GM23248 (cell line): ENCODE measurements around the gene HIPK3. TPM values are rescaled to one million over a fixed set of nuclear protein-coding genes. Genes with fewer than 3 reads are reported as not detected.
A peak's percentile ranks its signal among the peaks of the same experiment; 100 is the strongest.
"Not testable (repeated sequence)": the region's sequence is repeated elsewhere in the genome, so short reads cannot be mapped to it uniquely, and the experiment has no call there.

Experiments
- DNase-seq: peaks from one replicate; pipeline ENCODE4 v3.0.0-alpha.2; 2015
- H2AFZ ChIP-seq: fragments of 200-600 bp; sonication (generic); 2 replicates; pipeline ENCODE4 v1.6.1; 2016; ENCODE audit warnings: antibody characterized with exemption
- H3F3A ChIP-seq: fragments of 200-600 bp; sonication (generic); 2 replicates; pipeline ENCODE4 v1.6.1; 2016; ENCODE audit warnings: mild to moderate bottlenecking, antibody characterized with exemption, mixed run types; ENCODE audit not compliant: insufficient read depth
- H3K27ac ChIP-seq: fragments of 200-600 bp; sonication (generic); 2 replicates; pipeline ENCODE4 v1.5.1; 2016; ENCODE audit warnings: mild to moderate bottlenecking
- H3K27me3 ChIP-seq: fragments of 200-600 bp; sonication (generic); replicated peaks from 2 replicates; pipeline ENCODE4 v1.6.1; 2016; ENCODE audit warnings: mild to moderate bottlenecking; ENCODE audit not compliant: insufficient read depth
- H3K36me3 ChIP-seq: fragments of 200-600 bp; sonication (generic); 2 replicates; pipeline ENCODE4 v1.6.1; 2016; ENCODE audit warnings: low read depth, mild to moderate bottlenecking
- H3K4me1 ChIP-seq: fragments of 200-600 bp; sonication (generic); 2 replicates; pipeline ENCODE4 v1.6.1; 2016; ENCODE audit warnings: mild to moderate bottlenecking; ENCODE audit not compliant: insufficient read depth
- H3K4me2 ChIP-seq: fragments of 200-600 bp; sonication (generic); one replicate; pipeline ENCODE4 v1.6.1; 2016; ENCODE audit warnings: mild to moderate bottlenecking; ENCODE audit not compliant: unreplicated experiment
- H3K4me3 ChIP-seq: fragments of 200-600 bp; sonication (generic); 2 replicates; pipeline ENCODE4 v1.5.1; 2016; ENCODE audit warnings: mild to moderate bottlenecking
- H3K79me2 ChIP-seq: fragments of 200-600 bp; sonication (generic); 2 replicates; pipeline ENCODE4 v1.6.1; 2016; ENCODE audit warnings: mild to moderate bottlenecking; ENCODE audit not compliant: insufficient read depth
- H3K9ac ChIP-seq: fragments of 200-600 bp; sonication (generic); 2 replicates; pipeline ENCODE4 v1.6.1; 2016; ENCODE audit warnings: mild to moderate bottlenecking
- H3K9me2 ChIP-seq: fragments of 200-600 bp; sonication (generic); 2 replicates; pipeline ENCODE4 v1.6.1; 2016; ENCODE audit warnings: mixed run types, mild to moderate bottlenecking, moderate library complexity; ENCODE audit not compliant: insufficient read depth
- H3K9me3 ChIP-seq: fragments of 200-600 bp; sonication (generic); one replicate; pipeline ENCODE4 v1.6.1; 2017; ENCODE audit warnings: low read depth
- H4K20me1 ChIP-seq: fragments of 200-600 bp; sonication (generic); 2 replicates; pipeline ENCODE4 v1.6.0; 2016; ENCODE audit not compliant: insufficient read depth
- EZH2 ChIP-seq: fragments of 200-600 bp; sonication (generic); IDR thresholded peaks from 2 replicates; pipeline ENCODE4 v1.6.1; 2018; ENCODE audit warnings: antibody characterized with exemption, mild to moderate bottlenecking; ENCODE audit not compliant: insufficient read depth, poor library complexity, severe bottlenecking
- EZH2phosphoT487 ChIP-seq: fragments of 200-600 bp; sonication (generic); IDR thresholded peaks from 2 replicates; pipeline ENCODE4 v1.6.1; 2018; ENCODE audit warnings: antibody characterized with exemption, moderate library complexity, mild to moderate bottlenecking, low read depth; ENCODE audit not compliant: insufficient read depth
- WGBS, 2 experiments: methylation state at CpG; one replicate each; pipeline ENCODE4 v1.1.6; 2015 to 2017; ENCODE audit warnings: low lambda C conversion rate in 2 of 2, low coverage in 1 of 2; ENCODE audit errors: missing lambda C conversion rate in 2 of 2; 5-methylcytosine and 5-hydroxymethylcytosine counted together
- in situ Hi-C: fragments of 300-500 bp; cut with MboI; formaldehyde crosslinking; loops from 2 replicates; pipeline ENCODE4 v1.15.0; 2020
- polyA plus RNA-seq: library from polyadenylated mRNA; unstranded; fragments of >200 nt; fragmentation: Nextera tagmentation; extraction: Ambion mirVana; gene quantifications from 2 replicates; pipeline ENCODE4 v1.2.1, GENCODE V29; 2016
- total RNA-seq: library from RNA; depleted of rRNA; stranded (reverse); fragments of >200 nt; shearing (Covaris generic); gene quantifications from 2 replicates; pipeline ENCODE4 v1.2.3, GENCODE V29; 2014

Gene HIPK3
- total and polyA plus RNA-seq, 2 experiments from 2014 or later, result 17.8 to 82.9 TPM

DNA sequence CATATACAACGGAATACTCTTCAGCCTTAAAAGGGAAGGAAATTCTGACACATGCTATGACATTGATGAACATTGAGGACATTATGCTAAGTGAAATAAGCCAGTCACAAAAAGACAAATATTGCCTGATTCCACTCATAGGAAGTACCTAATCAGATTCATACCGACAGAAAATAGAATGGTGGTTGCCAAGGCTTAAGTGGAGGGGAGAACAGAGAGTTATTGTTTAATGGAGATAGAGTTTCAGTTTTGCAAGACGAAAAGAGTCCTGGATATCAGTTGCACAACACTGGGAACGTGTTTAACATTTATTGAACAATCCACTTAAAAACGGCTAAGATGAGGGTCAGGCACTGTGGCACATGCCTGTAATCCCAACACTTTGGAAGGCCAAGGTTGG, 45.6 kb upstream of the HIPK3 start:
- Histone ChIP-seq H3K36me3 (no peaks in the 10 kb centered on the region), H3K4me3 (no peak overlapping the region), H3K79me2 (no peaks in the 10 kb centered on the region), H3F3A (no peaks in the 10 kb centered on the region), H3K4me2 (no peak overlapping the region), H3K4me1 (no peaks in the 10 kb centered on the region), H2AFZ (no peak overlapping the region), H3K27me3 (no peaks in the 10 kb centered on the region), H3K27ac (no peak overlapping the region), H4K20me1 (no peaks in the 10 kb centered on the region), H3K9me3 (no peaks in the 10 kb centered on the region), H3K9me2 (no peaks in the 10 kb centered on the region), H3K9ac (no peak overlapping the region)
- no peak for DNase-seq
- no peak for TF ChIP-seq EZH2phosphoT487
- in situ Hi-C loops, result no loop called here
- 47 to 52% methylated on average over 5 of the region's 5 CpGs for WGBS, 2 experiments

DNA sequence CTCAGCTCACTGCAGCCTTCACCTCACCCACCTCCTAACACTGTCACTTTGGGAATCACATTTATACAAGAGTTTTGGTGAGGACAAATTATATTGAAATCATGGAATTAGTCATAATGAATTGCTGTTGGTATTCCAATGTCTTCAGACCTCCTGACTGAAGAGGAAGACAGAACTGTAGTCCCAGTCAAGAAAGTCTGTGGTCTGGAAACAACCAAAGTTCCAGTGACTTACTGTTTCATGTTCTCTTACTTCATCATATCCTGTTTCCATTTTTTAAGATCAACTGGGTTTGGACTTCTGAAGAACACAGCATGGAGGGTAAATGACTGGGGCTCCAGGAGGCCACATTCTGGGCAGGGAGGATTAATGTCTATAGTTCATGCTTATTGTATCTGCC, 43.0 kb upstream of the HIPK3 start:
- no peaks in the 10 kb centered on the region for H3K79me2 ChIP-seq
- TF ChIP-seq EZH2 (no peak), EZH2phosphoT487 (no peak)
- peak overlapping the region; percentile 41; the same call in 1 of the 2 replicates for H2AFZ ChIP-seq
- no peak overlapping the region for H3K27ac ChIP-seq
- H3F3A ChIP-seq, result no peaks in the 10 kb centered on the region
- no peaks in the 10 kb centered on the region for H3K9me2 ChIP-seq
- no peaks in the 10 kb centered on the region for H3K9me3 ChIP-seq
- no peak overlapping the region for H3K4me3 ChIP-seq
- H4K20me1 ChIP-seq, result no peaks in the 10 kb centered on the region
- in situ Hi-C loops, result no loop called here
- DNase-seq, result peak; percentile 40
- no peaks in the 10 kb centered on the region for H3K36me3 ChIP-seq
- no peak overlapping the region for H3K9ac ChIP-seq
- no peak overlapping the region for H3K4me2 ChIP-seq
- H3K4me1 ChIP-seq, result no peaks in the 10 kb centered on the region
- no peaks in the 10 kb centered on the region for H3K27me3 ChIP-seq

DNA sequence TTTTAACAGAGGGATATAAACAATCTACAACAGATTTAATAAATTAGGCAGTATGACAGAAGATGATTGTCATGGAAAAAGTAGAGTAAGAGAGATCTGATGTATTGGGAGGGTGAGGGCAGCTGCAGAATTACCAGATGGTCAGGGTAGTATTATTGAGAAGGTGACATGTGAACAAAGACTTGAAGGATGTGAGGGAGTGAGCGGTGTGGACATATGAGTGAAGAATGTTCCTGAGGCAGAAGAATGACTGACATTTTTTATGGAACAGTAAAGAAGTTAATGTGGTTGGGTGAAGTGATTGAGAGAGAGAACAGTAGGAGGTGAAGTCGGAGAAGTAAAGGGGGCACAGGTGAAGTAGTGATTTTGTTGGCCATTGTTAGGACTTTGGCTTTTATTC, 42.4 kb upstream of the HIPK3 start:
- TF ChIP-seq EZH2, result no peak
- Histone ChIP-seq H3K4me2 (no peak overlapping the region), H3K9me3 (no peaks in the 10 kb centered on the region), H4K20me1 (no peaks in the 10 kb centered on the region), H3K79me2 (no peaks in the 10 kb centered on the region), H2AFZ (no peak overlapping the region), H3K27ac (no peak overlapping the region), H3K4me3 (no peak overlapping the region), H3F3A (no peaks in the 10 kb centered on the region), H3K27me3 (no peaks in the 10 kb centered on the region), H3K36me3 (no peaks in the 10 kb centered on the region), H3K4me1 (no peaks in the 10 kb centered on the region), H3K9ac (no peak overlapping the region), H3K9me2 (no peaks in the 10 kb centered on the region)
- 64 to 70% methylated on average over 2 of the region's 2 CpGs for WGBS, 2 experiments
- no peak for DNase-seq
- in situ Hi-C loops, result no loop called here

DNA sequence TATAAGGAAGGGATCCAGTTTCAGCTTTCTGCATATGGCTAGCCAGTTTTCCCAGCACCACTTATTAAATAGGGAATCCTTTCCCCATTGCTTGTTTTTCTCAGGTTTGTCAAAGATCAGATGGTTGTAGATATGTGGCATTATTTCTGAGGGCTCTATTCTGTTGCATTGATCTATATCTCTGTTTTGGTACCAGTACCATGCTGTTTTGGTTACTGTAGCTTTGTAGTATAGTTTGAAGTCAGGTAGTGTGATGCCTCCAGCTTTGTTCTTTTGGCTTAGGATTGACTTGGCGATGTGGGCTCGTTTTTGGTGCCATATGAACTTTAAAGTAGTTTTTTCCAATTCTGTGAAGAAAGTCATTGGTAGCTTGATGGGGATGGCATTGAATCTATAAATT, 40.5 kb upstream of the HIPK3 start:
- 0% methylated on average over 2 of the region's 2 CpGs for WGBS, 2 experiments
- DNase-seq, H3K4me2 ChIP-seq, H3K9me3 ChIP-seq, H3K27ac ChIP-seq, H3K9me2 ChIP-seq, H2AFZ ChIP-seq, H3K9ac ChIP-seq, H3K36me3 ChIP-seq, H3F3A ChIP-seq, H4K20me1 ChIP-seq, in situ Hi-C loops, H3K27me3 ChIP-seq, H3K4me3 ChIP-seq, H3K79me2 ChIP-seq, H3K4me1 ChIP-seq: not testable (repeated sequence)

DNA sequence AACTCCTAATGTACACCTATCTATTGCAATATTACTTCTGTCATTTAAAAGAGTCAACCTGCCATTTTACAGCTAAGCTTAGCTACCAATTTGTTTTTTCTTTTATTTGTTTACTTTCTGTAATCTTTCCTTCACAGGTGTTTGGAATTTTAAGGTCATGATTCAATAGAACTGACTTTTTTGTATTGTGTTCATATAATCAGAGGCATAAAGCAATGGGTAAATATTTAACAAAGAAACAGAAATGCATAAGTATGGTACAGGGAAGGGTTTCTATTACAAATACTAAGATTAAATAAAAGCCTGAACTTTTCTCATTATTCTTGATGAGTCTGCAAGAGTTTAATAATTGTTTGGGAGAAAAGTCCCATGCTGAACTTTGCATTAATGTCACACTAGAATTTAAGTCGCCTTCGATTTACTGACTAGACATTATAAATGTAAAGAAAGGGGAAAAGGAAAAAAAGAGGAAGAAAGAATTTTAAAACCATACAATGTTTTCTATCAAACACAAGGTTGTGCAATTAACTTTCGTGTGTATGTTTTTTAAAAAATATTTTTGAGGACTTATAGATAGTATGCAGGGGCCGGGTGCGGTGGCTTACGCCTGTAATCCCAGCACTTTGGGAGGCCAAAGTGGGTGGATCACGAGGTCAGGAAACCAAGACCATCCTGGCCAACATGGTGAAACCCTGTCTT, 35.0 kb upstream of the HIPK3 start:
- Histone ChIP-seq H3K9ac (no peak overlapping the region), H3K36me3 (no peaks in the 10 kb centered on the region), H3K27me3 (no peaks in the 10 kb centered on the region), H3K9me2 (no peaks in the 10 kb centered on the region), H4K20me1 (no peaks in the 10 kb centered on the region), H3K4me1 (no peaks in the 10 kb centered on the region), H3F3A (no peaks in the 10 kb centered on the region; the same call in 1 of the 2 replicates), H3K4me3 (no peak overlapping the region), H2AFZ (no peak overlapping the region), H3K4me2 (no peak overlapping the region), H3K27ac (no peak overlapping the region), H3K9me3 (no peaks in the 10 kb centered on the region), H3K79me2 (no peaks in the 10 kb centered on the region)
- no peak for TF ChIP-seq EZH2phosphoT487
- no peak for TF ChIP-seq EZH2
- in situ Hi-C loops, result no loop called here
- WGBS, 2 experiments, result 79 to 81% methylated on average over 7 of the region's 7 CpGs
- DNase-seq, result no peak
